Mesothelial cell of epicardium (in vitro differentiated cells): ENCODE measurements around the gene TEAD3. TPM values are rescaled to one million over a fixed set of nuclear protein-coding genes. Genes with fewer than 3 reads are reported as not detected.
A peak's percentile ranks its signal among the peaks of the same experiment; 100 is the strongest.

Experiments used
- DNase-seq, 2 experiments: peaks; one replicate each; pipeline ENCODE4 v3.0.0; 2021; ENCODE audit warnings: low spot score in 2 of 2; ENCODE audit not compliant: unreplicated experiment in 2 of 2
- H3K27ac Mint-ChIP-seq: 2 replicates; pipeline ENCODE4 v1.8.0; 2021; ENCODE audit warnings: mixed read lengths
- H3K27me3 Mint-ChIP-seq: 2 replicates; pipeline ENCODE4 v1.8.0; 2021; ENCODE audit warnings: low read depth, mixed read lengths
- H3K36me3 Mint-ChIP-seq: 2 replicates; pipeline ENCODE4 v1.8.0; 2021; ENCODE audit warnings: mixed read lengths
- H3K4me1 Mint-ChIP-seq: 2 replicates; pipeline ENCODE4 v1.8.0; 2021; ENCODE audit warnings: mixed read lengths
- H3K4me3 Mint-ChIP-seq: 2 replicates; pipeline ENCODE4 v1.8.0; 2021; ENCODE audit warnings: mild to moderate bottlenecking, moderate library complexity, mixed read lengths
- H3K9me3 Mint-ChIP-seq: 2 replicates; pipeline ENCODE4 v1.8.0; 2021; ENCODE audit warnings: mixed read lengths
- CTCF ChIP-seq: fragments of 200-600 bp; sonication (generic); IDR thresholded peaks from one replicate; pipeline ENCODE4 v1.5.0; 2021; ENCODE audit warnings: antibody characterized with exemption; ENCODE audit not compliant: unreplicated experiment
- total RNA-seq: library from RNA; stranded (reverse); gene quantifications from 3 replicates; pipeline ENCODE4 v1.2.1, GENCODE V29; 2021

Gene TEAD3
- total RNA-seq, 1 donor from 2014 or later: 91.4 TPM

DNA sequence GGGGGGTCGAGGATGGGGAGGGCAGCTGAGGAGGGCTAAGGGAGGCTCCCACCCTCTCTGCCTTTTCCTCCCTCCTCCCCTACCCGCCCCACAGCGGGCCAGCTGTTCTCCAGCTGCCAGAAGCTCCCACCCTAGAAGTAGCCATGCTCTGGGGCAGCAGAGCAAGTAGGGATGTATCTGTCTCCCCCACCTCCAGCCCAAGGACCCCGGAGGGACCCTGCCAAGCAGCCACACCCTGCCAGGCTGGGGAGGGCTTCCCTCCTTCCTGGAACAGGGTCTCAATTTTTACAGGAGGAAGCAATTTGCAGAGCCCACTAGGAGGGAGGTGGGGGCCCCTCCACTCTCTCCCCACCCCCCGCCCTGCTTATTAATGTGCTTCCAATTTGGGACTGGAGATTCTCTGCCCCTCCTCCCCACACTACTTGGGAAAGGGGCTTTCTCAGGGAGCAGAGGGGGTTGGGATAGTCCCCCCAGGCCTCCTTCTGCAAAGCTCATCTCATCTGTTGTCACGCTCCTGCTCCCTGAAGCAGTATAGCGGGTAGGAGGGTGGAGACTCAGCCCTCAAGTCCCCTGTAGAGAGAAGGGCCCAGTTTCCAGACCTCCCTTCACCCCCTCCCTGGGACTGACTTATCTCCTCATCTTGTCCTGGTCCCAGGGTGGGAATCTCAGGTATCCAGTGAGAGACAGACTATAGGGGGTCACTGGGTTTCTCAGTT is 4.5 kb downstream of the TEAD3 start:
- Mint-ChIP-seq H3K27ac (peak overlapping the region; percentile 88), H3K4me3 (peak overlapping the region; percentile 40), H3K4me1 (peaks cover 68% of the 10 kb centered on the region), H3K9me3 (no peaks in the 10 kb centered on the region), H3K27me3 (no peaks in the 10 kb centered on the region), H3K36me3 (no peaks in the 10 kb centered on the region)
- DNase-seq: no peak
- no peak for TF ChIP-seq CTCF

GRCh38 chr6:35491558-35492257 is 5.2 kb downstream of the TEAD3 start:
- Mint-ChIP-seq H3K36me3 (no peaks in the 10 kb centered on the region), H3K4me1 (peaks cover 75% of the 10 kb centered on the region), H3K9me3 (no peaks in the 10 kb centered on the region), H3K27ac (peak overlapping the region; percentile 88), H3K4me3 (peak overlapping the region; percentile 40), H3K27me3 (no peaks in the 10 kb centered on the region)
- no peak for TF ChIP-seq CTCF
- no peak for DNase-seq

GRCh38 chr6:35490821-35491557 is 5.9 kb downstream of the TEAD3 start:
- peaks cover 78% of the 10 kb centered on the region for H3K4me1 Mint-ChIP-seq
- H3K27ac Mint-ChIP-seq: peak overlapping the region; percentile 88
- no peak for DNase-seq
- peak overlapping the region; percentile 40 for H3K4me3 Mint-ChIP-seq
- H3K36me3 Mint-ChIP-seq: no peaks in the 10 kb centered on the region
- H3K9me3 Mint-ChIP-seq: no peaks in the 10 kb centered on the region
- no peaks in the 10 kb centered on the region for H3K27me3 Mint-ChIP-seq
- TF ChIP-seq CTCF: no peak

DNA sequence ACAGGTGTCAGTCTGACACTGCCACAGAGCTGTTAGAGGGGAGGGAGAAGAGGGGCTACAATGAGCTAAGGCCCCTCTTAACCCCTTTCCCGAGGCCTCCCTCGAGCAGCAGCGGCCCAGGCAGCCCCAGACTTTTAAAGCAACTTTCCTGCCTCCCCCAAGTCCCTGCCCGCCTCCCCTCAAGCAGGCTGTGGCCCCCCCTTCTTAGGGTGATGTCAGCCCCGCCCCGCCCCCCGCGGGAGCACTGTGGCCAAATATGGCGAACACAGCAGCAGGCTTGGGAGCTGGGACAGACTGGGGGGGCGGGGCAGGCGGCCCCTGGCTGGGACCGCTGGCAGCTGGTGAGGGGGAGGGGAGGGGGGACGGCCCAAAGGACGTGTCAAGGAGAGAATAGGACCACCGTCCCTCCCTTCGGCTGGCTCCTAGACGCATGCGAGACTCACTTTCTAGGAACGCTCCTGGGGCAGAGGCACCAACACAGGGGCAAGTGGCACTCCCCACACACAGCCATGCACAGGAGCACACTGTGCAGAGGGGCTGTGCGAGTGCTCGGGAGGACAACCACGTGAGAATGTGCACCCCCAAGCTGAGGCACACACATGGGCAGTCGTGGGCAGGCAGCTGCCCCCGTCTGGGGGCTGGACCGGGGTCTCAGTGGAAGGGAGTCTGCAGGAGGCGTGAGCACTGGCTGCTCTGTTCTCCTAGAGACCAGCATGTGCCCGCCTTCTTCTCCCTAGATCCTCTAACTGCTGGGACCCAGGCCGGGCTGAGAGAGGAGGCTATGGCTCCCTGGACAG is 6.7 kb downstream of the TEAD3 start:
- Mint-ChIP-seq H3K27me3 (no peaks in the 10 kb centered on the region), H3K4me1 (peaks cover 80% of the 10 kb centered on the region), H3K27ac (peak overlapping the region; percentile 88), H3K36me3 (no peaks in the 10 kb centered on the region), H3K4me3 (peak overlapping the region; percentile 40), H3K9me3 (no peaks in the 10 kb centered on the region)
- peak; percentile 59 to 78 for DNase-seq
- TF ChIP-seq CTCF: no peak

DNA sequence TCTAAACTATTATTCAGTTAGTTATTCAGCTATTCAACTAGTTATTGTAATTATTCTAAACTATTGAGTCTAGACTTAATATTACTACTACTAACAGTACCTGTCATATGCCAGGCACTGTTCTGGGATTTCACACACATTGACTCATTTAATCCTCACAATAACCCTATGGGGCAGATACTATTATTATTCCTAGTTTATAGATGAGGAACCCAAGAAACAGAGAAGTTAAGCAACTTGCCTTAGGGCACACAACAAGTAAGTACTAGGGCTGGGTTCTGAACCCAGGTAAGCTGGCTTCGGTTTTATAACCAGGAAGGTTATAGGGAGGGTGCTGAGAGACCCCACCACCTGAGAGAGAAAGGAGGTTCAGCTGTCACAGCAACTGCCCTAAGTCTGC is 7.8 kb downstream of the TEAD3 start:
- Mint-ChIP-seq H3K27me3 (no peaks in the 10 kb centered on the region), H3K9me3 (no peaks in the 10 kb centered on the region), H3K36me3 (peaks cover under 1% of the 10 kb centered on the region), H3K4me1 (peaks cover 74% of the 10 kb centered on the region), H3K4me3 (no peak overlapping the region), H3K27ac (peak overlapping the region; percentile 87)
- TF ChIP-seq CTCF: no peak
- no peak for DNase-seq
